COLO829 (cell line): ENCODE results near the gene MCOLN2.
"Not testable (repeated sequence)": the region's sequence is repeated elsewhere in the genome, so short reads cannot be mapped to it uniquely, and the experiment has no call there.

ENCODE experiments used
- DNase-seq: peaks from one replicate; pipeline ENCODE4 v3.0.0; 2012; ENCODE audit warnings: low spot score

Gene MCOLN2

GRCh38 chr1:84996846-84997666 lies at the start of gene MCOLN2:
Gene MCOLN2 (minus strand): TSS chr1:84997113. CDS start chr1:84996872, 241 bp downstream.
- DNase-seq, result peak; percentile 34

GRCh38 chr1:85042413-85042812 lies 45.5 kb upstream of the MCOLN2 start:
- DNase-seq, result no peak

GRCh38 chr1:85041793-85042192 lies 44.9 kb upstream of the MCOLN2 start:
- no peak for DNase-seq

GRCh38 chr1:85033221-85033620 lies 36.3 kb upstream of the MCOLN2 start:
- DNase-seq, result no peak

GRCh38 chr1:85030536-85030935 lies 33.6 kb upstream of the MCOLN2 start:
- DNase-seq, result no peak

GRCh38 chr1:85028151-85028550 lies 31.2 kb upstream of the MCOLN2 start:
- DNase-seq, result no peak

GRCh38 chr1:85027242-85027983 lies 30.5 kb upstream of the MCOLN2 start:
- no peak for DNase-seq

GRCh38 chr1:85025940-85026339 lies 29.0 kb upstream of the MCOLN2 start:
- no peak for DNase-seq

- no peak for DNase-seq
Measured at GRCh38 chr1:85024736-85025135, 27.8 kb upstream of the MCOLN2 start.

- DNase-seq, result no peak
Measured at GRCh38 chr1:85022700-85023099, 25.8 kb upstream of the MCOLN2 start.

GRCh38 chr1:85019994-85020393 lies 23.1 kb upstream of the MCOLN2 start:
- no peak for DNase-seq

- no peak for DNase-seq
Measured at GRCh38 chr1:85015826-85016225, 18.9 kb upstream of the MCOLN2 start.

GRCh38 chr1:85005641-85006040 lies 8.7 kb upstream of the MCOLN2 start:
- not testable (repeated sequence) for DNase-seq

- peak; percentile 31 for DNase-seq
Measured at GRCh38 chr1:85001742-85002141, 4.8 kb upstream of the MCOLN2 start.

GRCh38 chr1:84998642-84999280 lies 1.8 kb upstream of the MCOLN2 start:
- no peak for DNase-seq

- no peak for DNase-seq
Measured at GRCh38 chr1:84997667-84998600, 1.0 kb upstream of the MCOLN2 start.

- no peak for DNase-seq
Measured at GRCh38 chr1:84995484-84996334, 1.2 kb downstream of the MCOLN2 start.

GRCh38 chr1:84991097-84991920 lies 5.6 kb downstream of the MCOLN2 start:
- no peak for DNase-seq

- no peak for DNase-seq
Measured at GRCh38 chr1:84988588-84988987, 8.3 kb downstream of the MCOLN2 start.

- DNase-seq, result not testable (repeated sequence)
Measured at GRCh38 chr1:84986561-84986960, 10.4 kb downstream of the MCOLN2 start.
